Measurements from ENCODE around the gene CGN.

The CGN gene

GRCh38 chr1:151540982-151541377 lies 29.8 kb downstream of the CGN start:
- no peak for DNase-seq (ENCODE audit: low read depth)
- TF ChIP-seq CTCF (IDR thresholded peaks at IDR 0.05; ENCODE audit: low read depth, low read length) (no peak), MYC (IDR thresholded peaks at IDR 0.05; ENCODE audit: low read depth, low read length) (no peak), POLR2A (IDR thresholded peaks at IDR 0.05; ENCODE audit: extremely low read depth, insufficient read length) (no peak)
- TF ChIP-seq, protein P1, sequence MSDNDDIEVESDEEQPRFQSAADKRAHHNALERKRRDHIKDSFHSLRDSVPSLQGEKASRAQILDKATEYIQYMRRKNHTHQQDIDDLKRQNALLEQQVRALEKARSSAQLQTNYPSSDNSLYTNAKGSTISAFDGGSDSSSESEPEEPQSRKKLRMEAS (IDR thresholded peaks at IDR 0.05; ENCODE audit: low read depth, low read length) = no peak
- H3K4me3 ChIP-seq (ENCODE audit: low read depth, low read length) = peak overlapping the region; percentile 54

DNA sequence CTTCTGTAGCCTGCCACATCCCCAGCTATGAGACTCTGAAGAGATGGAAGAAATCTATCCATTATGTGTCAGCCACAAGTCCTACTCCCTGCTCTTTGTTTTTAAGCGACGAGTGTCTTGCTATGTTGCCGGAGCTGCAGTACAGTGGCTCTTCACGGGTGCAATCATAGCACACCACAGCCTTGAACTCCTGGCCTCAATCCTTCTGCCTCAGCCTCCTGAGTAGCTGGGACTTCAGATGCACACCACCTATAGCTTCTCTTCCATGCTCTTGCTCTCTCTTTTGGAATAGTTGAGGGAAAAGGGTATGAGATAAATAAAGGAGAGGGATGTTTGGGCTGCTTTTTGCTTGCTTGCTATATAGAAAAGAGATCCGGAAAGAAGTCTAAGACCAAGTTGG lies 30.6 kb downstream of the CGN start:
- no peak overlapping the region for H3K4me3 ChIP-seq (ENCODE audit: low read depth, low read length)
- TF ChIP-seq, protein P1 (IDR thresholded peaks at IDR 0.05; ENCODE audit: low read depth, low read length) = no peak
- TF ChIP-seq MYC (IDR thresholded peaks at IDR 0.05; ENCODE audit: low read depth, low read length) = no peak
- TF ChIP-seq POLR2A (IDR thresholded peaks at IDR 0.05; ENCODE audit: extremely low read depth, insufficient read length) = no peak
- TF ChIP-seq CTCF (IDR thresholded peaks at IDR 0.05; ENCODE audit: low read depth, low read length) = no peak
- DNase-seq (ENCODE audit: low read depth) = no peak

DNA sequence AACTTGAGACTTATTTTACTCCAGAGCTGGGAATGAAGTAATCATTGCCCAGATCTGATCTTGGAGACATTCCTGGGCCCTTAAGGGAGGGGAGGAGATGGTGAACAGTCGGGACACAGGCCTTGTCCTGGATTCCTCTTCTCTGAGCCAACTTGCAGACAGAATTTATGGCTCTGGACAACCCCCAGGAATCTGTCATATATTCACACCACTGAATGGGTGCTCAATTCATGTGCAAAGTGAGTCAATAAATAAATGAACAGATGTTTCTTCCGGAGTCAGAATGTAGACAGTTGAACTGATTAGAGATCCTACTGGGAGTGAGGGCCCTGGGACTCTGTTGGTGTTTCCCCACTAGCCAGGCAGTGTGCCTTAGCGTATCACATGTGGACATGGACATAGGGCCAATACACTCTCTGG lies 31.5 kb downstream of the CGN start:
- DNase-seq (ENCODE audit: low read depth) = no peak
- TF ChIP-seq, protein P1 (IDR thresholded peaks at IDR 0.05; ENCODE audit: low read depth, low read length) = no peak
- no peak for TF ChIP-seq MYC (IDR thresholded peaks at IDR 0.05; ENCODE audit: low read depth, low read length)
- no peak for TF ChIP-seq CTCF (IDR thresholded peaks at IDR 0.05; ENCODE audit: low read depth, low read length)
- no peak overlapping the region for H3K4me3 ChIP-seq (ENCODE audit: low read depth, low read length)

- DNase-seq (ENCODE audit: low read depth) = no peak
- H3K4me3 ChIP-seq (ENCODE audit: low read depth, low read length) = no peak overlapping the region
- TF ChIP-seq MYC (IDR thresholded peaks at IDR 0.05; ENCODE audit: low read depth, low read length) (no peak), CTCF (IDR thresholded peaks at IDR 0.05; ENCODE audit: low read depth, low read length) (no peak), POLR2A (IDR thresholded peaks at IDR 0.05; ENCODE audit: extremely low read depth, insufficient read length) (no peak)
- TF ChIP-seq, protein P1 (IDR thresholded peaks at IDR 0.05; ENCODE audit: low read depth, low read length) = no peak
Observed at GRCh38 chr1:151545542-151545941, 34.4 kb downstream of the CGN start.

- no peak overlapping the region for H3K4me3 ChIP-seq (ENCODE audit: low read depth, low read length)
- no peak for DNase-seq (ENCODE audit: low read depth)
- TF ChIP-seq, protein P1 (IDR thresholded peaks at IDR 0.05; ENCODE audit: low read depth, low read length) = no peak
- TF ChIP-seq POLR2A (IDR thresholded peaks at IDR 0.05; ENCODE audit: extremely low read depth, insufficient read length) = no peak
- no peak for TF ChIP-seq MYC (IDR thresholded peaks at IDR 0.05; ENCODE audit: low read depth, low read length)
- no peak for TF ChIP-seq CTCF (IDR thresholded peaks at IDR 0.05; ENCODE audit: low read depth, low read length)
Observed at GRCh38 chr1:151546011-151546925, 35.1 kb downstream of the CGN start.
